Coronary artery (tissue), 2 donors: ENCODE results near the gene HARBI1.

Experiments
- DNase-seq: peaks from one replicate; pipeline ENCODE4 v3.0.0-alpha.2; 2017; ENCODE audit warnings: low spot score
- H3K27ac ChIP-seq, 2 donors: fragments of 200-600 bp; sonication (generic); one replicate each; pipeline ENCODE4 v1.5.1; 2016 to 2019
- H3K4me3 ChIP-seq: fragments of 200-600 bp; sonication (generic); 2 replicates; pipeline ENCODE4 v1.5.1; 2016; ENCODE audit warnings: mild to moderate bottlenecking, moderate library complexity
- CTCF ChIP-seq: fragments of 200-600 bp; sonication (generic); IDR thresholded peaks from one replicate; pipeline ENCODE4 v1.5.1; 2019; ENCODE audit warnings: antibody characterized with exemption

The HARBI1 gene

DNA sequence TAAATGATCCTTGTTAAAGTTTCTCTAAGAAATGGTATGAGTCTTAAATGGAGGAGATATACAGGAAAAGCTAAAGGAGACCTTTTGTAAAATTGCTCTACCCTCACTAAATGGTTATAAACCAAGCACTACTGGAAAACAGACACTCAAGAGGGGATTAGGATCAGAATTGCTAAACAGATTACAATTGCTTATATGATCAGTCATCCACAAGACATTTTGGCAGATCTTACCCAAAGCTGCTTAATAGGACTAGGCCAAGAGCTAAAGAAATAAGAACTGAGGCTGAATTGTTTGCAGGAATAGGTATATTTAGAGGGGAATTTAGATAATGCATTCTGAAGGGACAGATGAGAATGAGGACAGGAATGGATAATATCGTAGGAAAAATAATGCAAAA, 9.5 kb downstream of the HARBI1 start:
- TF ChIP-seq CTCF, result no peak

DNA sequence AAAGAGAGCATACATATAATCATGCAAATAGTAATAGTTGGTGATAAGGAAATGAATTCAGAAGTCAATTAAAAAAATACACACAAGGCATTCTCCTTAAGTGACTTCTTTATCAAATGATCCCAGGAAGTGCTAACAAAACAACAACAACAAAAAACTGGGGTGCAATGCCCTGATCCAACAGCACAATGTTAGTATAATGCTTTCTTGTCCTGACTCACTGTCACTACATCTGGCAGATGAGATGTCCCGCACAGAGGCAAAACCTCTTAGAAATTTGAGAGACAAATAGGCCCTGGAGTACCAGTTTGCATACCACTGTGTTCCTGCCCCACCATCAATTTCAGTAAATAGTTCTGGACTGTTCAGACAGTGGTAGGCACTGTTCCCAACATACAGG, 12.2 kb downstream of the HARBI1 start:
- DNase-seq, result no peak
- no peak for TF ChIP-seq CTCF
- no peak overlapping the region for H3K27ac ChIP-seq
- H3K4me3 ChIP-seq, result no peak overlapping the region

More for the DNA sequence above, 9.5 kb downstream of the HARBI1 start:
- DNase-seq, result no peak
- H3K27ac ChIP-seq, result no peak overlapping the region
- H3K4me3 ChIP-seq, result no peak overlapping the region

DNA sequence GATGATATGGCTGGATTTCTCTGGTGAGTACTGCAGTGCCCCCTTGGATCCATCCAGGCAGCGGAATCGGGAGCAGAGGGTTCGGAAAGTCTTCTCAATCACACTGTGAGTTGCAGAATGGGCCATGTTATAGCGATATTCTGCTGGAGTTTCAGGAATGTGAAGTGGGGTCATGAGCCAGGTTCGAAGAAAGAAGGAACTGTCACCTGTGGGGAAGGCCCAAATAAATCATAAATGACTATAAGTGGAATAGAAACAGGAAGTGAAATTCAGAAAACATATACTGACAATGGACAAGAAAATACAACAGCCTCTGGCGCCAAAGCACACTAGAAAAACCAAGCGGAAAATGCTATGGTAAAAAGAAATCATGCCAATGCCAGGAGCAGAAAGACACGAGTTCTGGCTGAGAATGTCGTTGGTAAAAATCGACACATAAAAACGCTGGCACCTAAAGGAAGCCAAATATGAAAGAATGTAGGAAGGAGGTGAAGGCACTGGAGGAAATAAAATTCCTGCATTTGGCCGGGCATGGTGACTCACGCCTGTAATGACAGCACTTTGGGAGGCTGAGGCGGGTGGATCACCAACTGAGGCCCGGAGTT, 13.2 kb downstream of the HARBI1 start:
- no peak for TF ChIP-seq CTCF
- H3K4me3 ChIP-seq, result no peak overlapping the region
- H3K27ac ChIP-seq, result no peak overlapping the region
- no peak for DNase-seq

DNA sequence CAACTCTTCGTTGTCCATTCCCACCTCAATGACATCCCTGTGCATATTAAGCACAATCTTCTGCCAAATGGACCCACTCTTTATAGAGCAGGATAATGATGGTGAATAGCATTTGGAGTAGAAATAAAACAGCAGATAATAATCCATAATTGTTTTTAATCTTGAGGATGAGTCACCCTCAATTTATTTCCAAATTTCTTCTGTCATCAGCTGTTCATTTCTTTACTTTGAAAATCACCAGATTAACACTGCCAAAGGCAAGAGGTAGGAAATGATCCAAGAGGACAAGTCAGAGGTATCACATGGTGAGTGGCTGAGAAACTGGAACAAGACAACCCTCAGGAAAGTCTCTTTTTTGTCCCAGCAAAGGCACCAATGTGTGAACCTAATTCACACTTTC, 15.9 kb downstream of the HARBI1 start:
- Histone ChIP-seq H3K4me3 (no peak overlapping the region), H3K27ac (peak overlapping the region in 1 of 2 donors; percentile 3)
- TF ChIP-seq CTCF, result no peak
- DNase-seq, result no peak

DNA sequence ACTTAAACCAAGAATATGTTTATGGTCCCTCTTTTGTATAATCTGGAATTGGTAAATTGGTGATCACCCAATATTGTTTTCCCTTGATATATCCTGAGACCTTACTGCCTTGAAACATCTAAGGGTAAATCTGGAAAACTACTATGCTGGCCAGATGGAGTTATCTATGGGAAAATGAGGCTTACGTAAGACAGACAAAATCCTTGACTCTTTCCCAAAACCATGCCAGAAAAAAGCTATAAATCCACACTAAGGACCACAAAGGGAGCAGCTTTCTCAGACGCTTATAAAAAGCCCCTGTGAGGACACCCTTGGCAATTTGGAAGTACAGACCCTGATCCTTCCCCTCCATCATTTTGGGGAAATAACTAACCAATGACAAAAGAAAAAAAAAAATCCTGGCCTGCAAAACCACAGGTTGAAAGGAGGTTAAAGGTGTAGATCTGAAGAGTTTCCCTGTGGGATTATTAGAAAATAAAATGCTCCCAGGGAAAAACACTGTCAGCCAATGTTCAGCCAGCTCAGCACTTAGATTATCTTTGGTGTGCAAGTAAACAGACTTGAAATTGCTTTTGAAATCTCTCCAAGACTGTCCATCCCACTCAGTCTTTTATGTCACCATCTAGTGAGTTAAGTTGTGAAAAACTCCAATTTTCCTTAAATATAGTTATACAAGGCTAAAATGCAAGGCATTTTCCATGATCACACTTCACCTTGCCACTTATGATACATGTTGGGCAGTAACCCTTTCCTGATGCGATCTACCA, 16.6 kb downstream of the HARBI1 start:
- Histone ChIP-seq H3K4me3 (no peak overlapping the region), H3K27ac (peak overlapping the region in 1 of 2 donors; percentile 30)
- no peak for TF ChIP-seq CTCF
- DNase-seq, result no peak

- no peak for DNase-seq
- Histone ChIP-seq H3K27ac (peak overlapping the region in 1 of 2 donors; percentile 1), H3K4me3 (no peak overlapping the region)
- no peak for TF ChIP-seq CTCF
Measured at GRCh38 chr11:46599340-46600193, 17.5 kb downstream of the HARBI1 start.
